Measurements from ENCODE around the gene SIGLEC15.

The SIGLEC15 gene

DNA sequence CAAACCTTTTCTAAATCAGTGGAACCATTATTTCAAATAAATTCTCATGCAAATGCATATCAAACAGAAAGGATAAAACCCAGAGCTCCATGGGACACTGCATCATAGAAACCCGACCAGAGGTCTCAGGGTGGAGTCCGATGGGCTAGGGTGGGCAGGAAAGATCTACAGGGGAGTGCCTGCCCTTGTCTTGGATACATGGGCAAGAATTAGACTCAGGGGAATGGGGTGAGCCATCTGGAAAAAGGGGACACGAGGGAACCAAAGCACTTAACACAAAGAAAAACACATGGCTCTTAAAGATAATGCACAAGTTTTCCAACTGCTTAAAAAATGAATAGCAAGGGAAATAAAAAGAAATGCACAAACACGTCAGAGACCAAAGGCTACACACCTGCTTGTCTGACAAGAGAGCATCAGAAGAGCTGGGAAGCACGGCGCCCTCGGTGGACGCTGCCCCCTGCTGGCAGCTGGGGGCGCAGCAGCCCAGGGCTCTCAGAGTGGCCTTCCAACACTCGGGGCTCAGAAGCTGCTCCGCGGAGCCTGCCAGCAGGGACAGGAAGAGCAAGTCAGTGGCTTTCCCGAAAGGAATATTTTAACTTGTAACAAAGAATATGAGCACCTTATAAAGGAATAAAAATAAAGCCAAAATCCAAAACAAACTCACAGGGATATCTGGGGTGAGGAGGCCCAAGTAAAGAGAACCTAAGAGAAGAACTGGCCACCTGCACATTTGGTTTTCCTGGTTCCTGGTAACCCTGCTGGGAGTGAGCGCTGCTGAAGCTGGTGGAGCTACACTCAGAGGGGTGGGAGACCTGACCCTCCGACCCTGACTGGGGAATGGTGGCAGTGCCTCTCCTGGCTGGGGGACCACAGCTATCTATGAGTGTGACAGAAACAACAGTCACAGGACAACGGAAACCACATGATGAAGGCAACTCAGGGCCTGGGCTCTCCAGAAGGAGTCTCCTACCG, 54.5 kb downstream of the SIGLEC15 start:
- peak; percentile 24 to 67 for DNase-seq (ENCODE audit: low read depth in 2 of 2)

- DNase-seq (ENCODE audit: low read depth in 2 of 2): no peak
Measured at GRCh38 chr18:45880876-45881558, 55.5 kb downstream of the SIGLEC15 start.

DNA sequence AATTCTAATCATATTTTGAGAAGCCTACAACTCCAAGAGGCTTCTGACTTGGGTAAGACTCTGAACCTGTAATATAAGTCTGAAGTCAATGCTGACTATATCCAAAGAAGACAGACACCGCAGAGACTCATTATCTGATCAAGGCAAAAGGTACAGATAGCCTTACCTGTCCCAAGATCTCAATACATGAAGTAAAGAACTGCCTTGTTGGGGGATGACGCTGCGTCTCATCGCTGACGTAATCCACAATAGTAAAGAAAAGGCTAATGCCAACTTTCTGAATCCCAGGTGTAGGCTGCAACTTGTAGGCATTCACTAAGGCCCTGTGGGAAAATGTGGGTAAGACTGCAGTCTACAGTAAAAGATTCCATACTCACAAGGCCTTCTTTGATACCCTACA, 62.1 kb downstream of the SIGLEC15 start:
- no peak for DNase-seq (ENCODE audit: low read depth in 2 of 2)

GRCh38 chr18:45889419-45890064, 64.1 kb downstream of the SIGLEC15 start:
- DNase-seq (ENCODE audit: low read depth in 2 of 2): no peak

DNA sequence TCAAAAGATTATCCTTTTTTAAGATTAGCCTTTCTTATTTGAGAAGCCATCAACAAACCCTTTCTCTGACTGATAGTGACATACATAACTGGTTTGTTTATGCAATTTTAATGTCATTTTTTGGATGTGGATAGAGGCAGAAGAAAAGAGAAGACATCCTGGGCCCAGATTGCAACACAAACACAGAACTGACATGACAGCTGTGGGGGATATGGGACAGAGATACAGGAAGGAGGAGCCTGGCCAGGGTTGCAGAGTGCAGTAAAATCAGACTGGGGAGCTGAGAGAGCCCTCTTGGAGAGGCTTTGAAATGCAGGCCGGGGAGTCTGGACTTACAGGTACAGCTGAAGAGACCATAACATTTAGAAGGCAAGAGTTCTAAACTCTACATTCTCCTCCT, 65.1 kb downstream of the SIGLEC15 start:
- no peak for DNase-seq (ENCODE audit: low read depth in 2 of 2)

GRCh38 chr18:45891806-45892205, 66.3 kb downstream of the SIGLEC15 start:
- DNase-seq (ENCODE audit: low read depth in 2 of 2): no peak
